Panc1 (cell line): ENCODE results near the gene MICAL2.

Source experiments
- CTCF ChIP-seq: fragments of 450-650 bp; IDR thresholded peaks from 2 replicates; pipeline ENCODE4 v1.5.1; 2017; ENCODE audit warnings: mild to moderate bottlenecking
- POLR2AphosphoS5 ChIP-seq: IDR thresholded peaks from 2 replicates; pipeline ENCODE4 v1.6.1; 2012; ENCODE audit warnings: mild to moderate bottlenecking, low read depth, low read length, moderate library complexity
- REST ChIP-seq, 2 experiments: IDR thresholded peaks; 2 replicates each; pipeline ENCODE4 v1.6.1; 2011 to 2012; ENCODE audit warnings: low read depth in 2 of 2, control low read depth in 1 of 2, low read length in 1 of 2, mild to moderate bottlenecking in 1 of 2, moderate library complexity in 1 of 2; ENCODE audit not compliant: insufficient read depth in 1 of 2
- SIN3A ChIP-seq: IDR thresholded peaks from 2 replicates; pipeline ENCODE4 v1.6.1; 2012; ENCODE audit warnings: low read depth, mild to moderate bottlenecking, low read length, moderate library complexity, borderline replicate concordance; ENCODE audit not compliant: insufficient read depth

GRCh38 chr11:12233602-12233925, 123.2 kb downstream of the MICAL2 start:
- TF ChIP-seq POLR2AphosphoS5: no peak
- no peak for TF ChIP-seq CTCF
- no peak for TF ChIP-seq SIN3A
- no peak for TF ChIP-seq REST (IDR thresholded peaks at IDR 0.05; ENCODE audit: insufficient read depth in 1 of 2, low read depth in 2 of 2, low read length in 1 of 2)
